Stomach (tissue), 4 donors: Measurements from ENCODE around the gene BSX.

Experiments
- CTCF ChIP-seq, 7 experiments: fragments of 450-650 bp in 4 of 7; fragments of 200-600 bp in 3 of 7; sonication (generic) in 3 of 7; IDR thresholded peaks; one replicate each; pipeline ENCODE4 v1.5.1; 2016 to 2019; ENCODE audit warnings: antibody characterized with exemption in 7 of 7, control low read depth in 2 of 7, mild to moderate bottlenecking in 1 of 7
- POLR2A ChIP-seq, 4 donors: fragments of 450-650 bp; IDR thresholded peaks; one replicate each; pipeline ENCODE4 v1.6.1; 2016; ENCODE audit warnings: antibody characterized with exemption in 4 of 4, control low read depth in 2 of 4, mild to moderate bottlenecking in 1 of 4, moderate library complexity in 1 of 4
- POLR2AphosphoS5 ChIP-seq, 3 donors: sonication (generic); formaldehyde crosslinking; IDR thresholded peaks; one replicate each; pipeline ENCODE4 v1.6.1; 2016; ENCODE audit warnings: antibody characterized with exemption in 3 of 3

DNA sequence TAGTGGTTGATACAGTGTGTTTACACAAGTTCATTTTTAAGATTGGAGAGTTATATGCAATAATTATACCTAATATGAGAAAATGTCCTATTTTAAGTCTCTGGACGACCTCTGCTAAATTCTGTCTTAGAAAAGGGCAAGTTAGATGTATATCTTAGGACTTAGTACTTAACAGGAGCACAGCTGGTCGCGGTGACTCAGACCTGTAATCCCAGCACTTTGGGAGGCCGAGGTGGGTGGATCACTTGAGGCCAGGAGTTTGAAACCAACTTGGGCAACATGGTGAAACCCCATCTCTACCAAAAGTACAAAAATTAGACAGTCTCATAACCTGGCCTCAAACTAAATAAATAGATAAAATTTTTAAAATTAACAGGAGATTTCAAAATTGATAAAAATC is 27.2 kb downstream of the BSX start:
- TF ChIP-seq POLR2A (IDR thresholded peaks at IDR 0.05), result no peak
- TF ChIP-seq CTCF (IDR thresholded peaks at IDR 0.05), result no peak
- no peak for TF ChIP-seq POLR2AphosphoS5 (IDR thresholded peaks at IDR 0.05)
